NCI-H1694 treated with DMSO at 0.1 percent for 48 hours (cell line): ENCODE results near the gene TMEM271.
"Not testable (repeated sequence)": the region's sequence is repeated elsewhere in the genome, so short reads cannot be mapped to it uniquely, and the experiment has no call there.

Source experiments
- DNase-seq: peaks from one replicate; lab custom pipeline; 2025; lab: John Stamatoyannopoulos, UW

Gene TMEM271

DNA sequence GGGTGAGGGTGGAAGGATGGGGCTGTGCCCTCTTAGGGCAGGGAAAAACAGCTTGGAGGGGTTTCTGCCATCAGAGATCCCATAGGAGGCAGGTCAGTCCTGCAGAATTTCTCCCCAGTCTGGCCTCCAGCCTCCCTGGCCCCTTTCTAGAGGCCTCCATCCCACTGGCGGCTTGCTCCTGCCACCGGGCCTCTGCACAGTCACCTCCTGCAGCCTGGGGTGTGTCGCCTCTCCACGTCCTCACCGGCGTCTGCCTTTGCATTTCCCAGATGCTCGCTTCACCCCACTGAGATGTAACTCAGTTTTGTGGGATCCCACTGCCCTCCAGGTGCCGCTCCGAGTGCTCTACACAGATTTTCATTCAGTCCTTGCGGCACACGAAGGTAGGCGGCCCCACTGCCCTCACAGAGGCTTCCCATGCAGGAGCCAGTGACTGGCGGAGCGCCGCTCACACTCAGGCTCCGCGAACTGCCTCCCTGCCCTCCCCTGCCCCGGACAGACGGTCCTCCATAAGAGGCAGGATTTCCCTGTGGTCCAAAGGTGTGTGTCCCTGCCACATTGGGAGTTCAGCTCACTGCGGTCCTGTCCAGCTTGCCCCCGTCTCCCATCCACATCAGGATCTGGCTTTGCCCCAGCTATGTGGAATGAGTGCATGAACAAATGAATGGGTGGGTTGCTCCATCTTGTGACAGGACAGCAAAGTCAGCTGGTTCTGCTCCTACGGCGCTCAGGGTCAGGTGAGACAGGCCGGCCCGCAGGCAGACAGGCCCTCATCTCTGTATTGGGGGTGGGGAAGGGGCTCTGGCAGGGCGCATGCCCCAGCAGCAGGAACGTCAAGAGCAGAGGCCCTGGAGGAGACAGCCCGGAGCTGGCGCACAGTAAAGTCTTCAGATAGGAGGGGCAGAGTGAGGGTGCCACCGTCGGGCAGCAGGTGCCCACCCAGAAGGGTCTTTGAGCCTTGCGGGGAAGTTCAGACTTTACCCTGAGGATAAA, 2.7 kb upstream of the TMEM271 start:
- no peak for DNase-seq

DNA sequence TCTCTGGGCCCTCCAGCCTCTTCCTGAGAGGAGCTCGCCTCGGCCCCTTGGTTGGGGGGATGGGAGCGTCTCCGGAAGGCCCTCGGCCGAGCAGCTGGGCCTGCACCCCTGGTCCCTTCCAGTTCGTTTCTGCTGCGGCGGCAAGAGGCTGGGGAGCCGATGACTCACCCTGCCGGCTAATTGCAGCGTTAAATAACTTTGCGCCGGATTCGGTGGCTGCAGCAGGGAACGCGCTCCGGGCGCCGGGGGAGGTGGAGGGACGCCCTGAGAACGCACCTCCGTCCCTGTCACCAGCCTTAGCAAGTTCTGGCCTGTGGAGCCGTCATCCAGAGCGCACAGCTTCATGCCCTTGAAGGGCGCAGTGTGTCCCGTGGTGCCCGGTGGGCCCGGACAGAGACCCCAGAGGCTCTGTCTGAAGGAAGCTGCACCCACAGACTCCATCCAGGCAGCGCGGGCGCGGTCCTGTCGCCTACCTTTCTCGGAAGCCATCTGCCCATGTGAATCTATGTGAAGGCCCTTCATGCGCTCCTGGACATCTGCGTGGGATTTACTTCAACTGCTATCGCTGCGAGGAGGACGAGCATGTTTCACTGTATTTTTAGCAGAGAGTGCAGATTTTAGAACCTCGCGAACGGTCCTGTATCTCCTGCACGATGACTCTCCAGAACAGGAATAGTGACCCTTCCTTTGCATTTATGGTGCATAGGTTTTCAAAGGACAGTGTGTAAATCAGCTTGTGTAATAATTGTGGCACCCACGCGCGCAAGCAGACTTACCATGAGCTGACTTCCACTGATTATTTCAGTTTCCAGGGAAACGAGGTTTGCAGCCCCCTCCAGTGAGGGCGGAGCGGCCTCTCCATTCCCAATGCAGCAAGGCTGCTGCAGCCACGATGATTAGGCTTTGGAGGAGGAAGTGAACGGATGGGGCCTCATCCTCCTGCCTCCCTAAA, 1.7 kb upstream of the TMEM271 start:
- DNase-seq, result no peak

DNA sequence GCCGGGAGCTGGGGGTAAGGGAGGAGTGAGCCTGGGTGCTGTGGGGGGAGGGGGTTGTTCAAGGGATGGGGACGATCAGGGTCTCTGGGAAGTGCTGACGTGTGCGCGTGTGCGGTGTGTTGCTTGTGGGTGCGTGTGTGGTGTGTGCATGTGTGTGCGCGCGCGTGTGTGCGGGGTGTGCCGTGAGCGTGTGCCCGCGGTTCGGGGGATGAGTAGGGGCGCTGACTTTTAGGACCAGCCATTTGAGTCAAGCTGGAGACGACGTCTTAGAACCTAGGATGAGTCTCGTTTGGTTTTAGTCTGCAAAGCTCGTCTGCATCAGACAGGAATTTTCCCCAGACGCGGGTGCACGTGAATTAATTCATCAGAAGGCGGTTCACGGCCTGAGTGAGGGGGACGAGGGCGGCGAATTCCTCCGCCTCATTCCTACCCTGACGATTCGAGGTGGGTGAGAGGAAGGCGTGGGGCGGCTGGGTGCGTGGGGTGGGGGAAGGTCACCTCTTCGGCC, 950 bp upstream of the TMEM271 start:
- no peak for DNase-seq

DNA sequence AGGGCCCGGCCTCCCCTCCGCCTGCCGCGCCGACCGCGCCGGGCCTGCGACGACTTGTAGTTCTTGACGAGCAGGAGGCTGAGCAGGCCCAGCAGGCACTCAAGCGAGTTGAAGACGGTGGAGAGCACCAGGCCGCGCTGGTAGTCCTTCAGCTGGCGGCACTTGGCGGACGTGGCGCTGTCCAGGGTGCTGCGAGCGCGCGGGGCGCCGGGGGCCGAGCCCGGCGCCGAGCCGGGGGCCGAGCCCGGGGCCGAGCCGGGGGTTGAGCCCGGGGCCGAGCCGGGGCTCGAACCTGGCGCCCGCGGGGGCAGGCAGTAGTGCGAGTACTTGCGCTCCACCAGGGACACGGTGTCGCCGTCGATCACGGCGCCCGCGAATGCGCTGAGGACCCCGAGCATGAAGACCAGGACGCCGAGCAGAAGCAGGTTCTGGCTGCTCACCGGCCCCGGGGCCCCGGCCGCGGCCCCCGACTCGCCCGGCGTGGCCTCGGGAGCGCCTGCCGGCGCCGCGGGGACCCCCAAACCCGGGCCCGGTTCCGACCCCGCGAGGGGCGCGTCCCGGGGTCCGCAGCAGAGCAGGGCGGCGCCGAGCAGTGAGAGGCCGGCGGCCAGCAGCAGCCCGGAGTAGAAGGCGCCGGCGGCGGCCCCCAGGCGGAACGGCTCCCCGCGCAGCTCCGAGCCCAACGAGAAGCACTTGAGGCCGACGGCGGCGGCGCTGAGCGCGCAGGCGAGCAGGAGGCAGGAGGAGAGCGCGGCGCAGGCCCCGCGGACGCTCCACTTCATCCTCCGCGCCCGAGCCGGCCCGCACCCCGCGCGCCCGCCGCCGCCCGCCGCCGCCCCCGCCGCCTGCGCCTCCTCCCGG, 584 bp downstream of the TMEM271 start:
- peak; percentile 5 for DNase-seq

DNA sequence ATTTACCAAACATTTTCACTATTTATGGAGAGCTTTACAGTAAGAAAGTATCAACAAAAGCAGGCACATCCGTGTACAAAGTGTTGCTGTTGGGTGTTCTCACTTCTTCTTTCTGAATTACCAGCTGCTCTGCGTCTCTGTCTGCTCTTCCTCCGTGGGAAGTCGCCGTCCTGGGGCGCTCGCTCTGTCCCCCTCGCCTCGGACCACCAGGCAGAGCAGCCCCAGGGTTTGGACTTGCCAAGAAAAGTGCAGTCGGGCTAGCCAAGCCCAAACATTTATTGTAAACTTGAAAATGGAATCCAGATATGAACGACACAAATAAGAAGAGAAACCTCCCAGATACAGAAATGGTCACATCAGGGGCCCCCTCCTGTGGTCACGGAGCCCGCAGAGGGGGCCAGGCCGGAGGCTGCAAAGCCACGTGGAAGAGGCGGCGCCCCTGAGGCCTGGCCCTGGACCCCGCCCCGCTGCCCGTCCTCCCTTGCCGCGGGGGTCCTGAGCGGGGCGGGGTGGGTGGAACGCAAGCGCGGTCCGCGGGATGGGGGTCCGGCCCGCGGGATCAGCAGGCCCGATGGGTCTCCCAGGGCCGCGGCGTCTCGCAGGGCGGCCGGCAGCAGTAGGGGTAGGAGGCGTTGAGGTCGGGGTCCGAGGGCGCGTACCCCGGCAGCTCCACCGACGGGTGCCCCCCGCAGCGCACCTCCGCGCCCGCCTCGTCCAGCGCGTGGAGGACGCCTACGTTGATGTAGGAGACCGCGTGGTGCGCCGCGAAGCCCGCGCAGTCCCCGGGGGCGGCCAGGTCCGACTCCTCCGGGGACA, 1.5 kb downstream of the TMEM271 start:
- DNase-seq, result no peak

DNA sequence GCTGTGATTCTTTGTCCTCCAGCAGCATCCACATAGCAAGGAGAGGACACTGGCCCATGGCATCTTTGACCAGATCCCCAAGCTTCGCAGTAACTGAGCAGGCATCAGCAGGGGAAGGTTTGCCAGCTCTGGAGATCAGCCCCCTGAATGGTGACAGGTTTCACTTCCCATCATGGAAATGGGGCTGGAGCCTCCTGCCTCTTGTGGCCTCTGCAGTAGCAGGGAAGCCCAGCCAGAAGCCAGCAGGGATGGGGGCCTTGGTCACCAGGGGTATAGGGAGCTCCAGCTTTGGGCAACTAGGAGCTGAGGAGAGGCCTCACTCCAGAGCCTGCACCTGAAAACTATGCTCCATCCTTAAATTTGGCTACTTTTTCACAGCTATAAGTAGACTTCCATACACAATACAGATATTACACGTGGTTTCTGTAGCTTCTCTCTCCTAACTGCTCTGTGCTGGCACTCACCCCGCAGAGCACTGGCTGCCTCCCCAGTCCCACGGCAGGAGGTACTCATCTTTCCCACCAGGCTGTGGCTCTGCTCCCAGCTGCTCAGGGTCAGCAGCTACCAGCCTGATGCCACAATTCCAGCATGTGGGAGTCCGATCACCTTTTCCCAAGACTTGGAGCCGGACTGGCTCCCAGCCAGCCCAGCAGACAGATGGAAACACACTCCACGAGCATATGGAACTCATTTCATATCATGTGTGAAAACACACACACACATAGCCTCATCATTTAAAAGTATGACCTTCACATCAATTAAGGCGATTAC, 2.8 kb downstream of the TMEM271 start:
- DNase-seq, result peak; percentile 67

DNA sequence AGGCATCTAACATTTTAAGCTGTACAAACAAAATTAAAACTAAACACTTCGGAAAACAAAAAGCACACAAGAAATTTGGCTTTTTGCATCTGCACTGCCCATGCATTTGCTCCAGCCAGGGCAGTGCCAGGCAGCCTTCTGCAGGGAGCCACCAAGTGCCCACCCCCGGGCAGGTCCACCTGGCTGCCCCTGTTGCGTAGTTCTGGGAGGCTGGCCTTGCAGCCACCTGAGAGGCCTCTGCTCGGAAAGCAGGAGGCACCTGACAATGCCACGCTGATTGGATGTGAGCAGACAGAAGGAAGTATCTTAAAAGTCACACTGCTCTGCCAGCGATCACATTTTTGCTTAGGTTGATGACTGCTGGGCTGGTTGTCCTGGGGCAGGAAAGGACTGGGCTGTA, 3.5 kb downstream of the TMEM271 start:
- DNase-seq, result no peak

DNA sequence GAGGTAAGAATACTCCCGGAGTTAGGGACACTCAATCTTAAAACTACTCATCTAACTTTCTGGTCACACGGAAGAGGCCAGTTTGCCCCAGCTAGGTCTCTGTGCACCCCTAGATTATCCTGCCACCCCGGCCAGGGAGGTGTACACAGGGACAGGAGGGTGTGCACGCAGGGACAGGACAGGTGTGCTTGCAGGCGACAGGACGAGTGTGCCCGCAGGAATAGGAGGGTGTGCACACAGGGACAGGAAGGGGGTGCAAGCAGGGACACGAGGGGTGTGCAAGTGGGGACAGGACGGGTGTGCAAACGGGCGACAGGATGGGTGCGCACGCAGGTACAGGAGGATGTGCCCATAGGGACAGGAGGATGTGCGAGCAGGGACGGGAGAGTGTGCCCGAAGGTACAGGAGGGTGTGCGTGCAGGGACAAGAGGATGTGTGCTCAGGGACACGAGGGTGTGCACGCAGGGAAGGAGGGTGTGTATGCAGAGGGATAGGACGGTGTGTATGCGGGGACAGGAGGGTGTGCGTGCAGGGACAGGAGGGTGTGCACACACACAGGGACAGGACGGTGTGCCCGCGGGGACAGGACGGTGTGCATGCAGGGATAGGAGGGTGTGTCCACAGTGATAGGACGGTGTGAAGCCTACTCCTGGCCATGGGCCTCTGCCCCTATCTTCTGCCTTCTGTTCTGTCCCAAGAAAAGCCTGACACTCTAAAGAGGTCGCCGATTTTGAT, 4.1 kb downstream of the TMEM271 start:
- no peak for DNase-seq

DNA sequence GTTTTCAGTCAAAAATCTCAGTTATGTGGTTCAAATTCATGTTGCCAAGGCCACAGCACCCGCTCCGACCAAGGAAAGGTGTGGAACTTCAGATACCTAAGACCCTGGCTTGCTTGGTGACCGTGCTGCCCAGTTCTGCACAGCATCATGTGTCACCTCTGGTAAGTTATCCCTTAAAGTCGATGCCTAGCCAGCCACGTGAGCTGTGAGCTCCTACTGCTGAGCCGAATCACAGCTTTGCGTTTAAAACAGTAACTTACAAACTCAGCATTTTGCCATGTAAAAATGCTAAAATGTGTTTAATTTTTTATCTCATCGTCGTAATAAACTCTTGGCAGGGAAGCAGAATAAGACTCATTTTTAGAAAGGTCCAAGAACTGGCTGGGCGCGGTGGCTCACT, 5.3 kb downstream of the TMEM271 start:
- DNase-seq, result no peak

DNA sequence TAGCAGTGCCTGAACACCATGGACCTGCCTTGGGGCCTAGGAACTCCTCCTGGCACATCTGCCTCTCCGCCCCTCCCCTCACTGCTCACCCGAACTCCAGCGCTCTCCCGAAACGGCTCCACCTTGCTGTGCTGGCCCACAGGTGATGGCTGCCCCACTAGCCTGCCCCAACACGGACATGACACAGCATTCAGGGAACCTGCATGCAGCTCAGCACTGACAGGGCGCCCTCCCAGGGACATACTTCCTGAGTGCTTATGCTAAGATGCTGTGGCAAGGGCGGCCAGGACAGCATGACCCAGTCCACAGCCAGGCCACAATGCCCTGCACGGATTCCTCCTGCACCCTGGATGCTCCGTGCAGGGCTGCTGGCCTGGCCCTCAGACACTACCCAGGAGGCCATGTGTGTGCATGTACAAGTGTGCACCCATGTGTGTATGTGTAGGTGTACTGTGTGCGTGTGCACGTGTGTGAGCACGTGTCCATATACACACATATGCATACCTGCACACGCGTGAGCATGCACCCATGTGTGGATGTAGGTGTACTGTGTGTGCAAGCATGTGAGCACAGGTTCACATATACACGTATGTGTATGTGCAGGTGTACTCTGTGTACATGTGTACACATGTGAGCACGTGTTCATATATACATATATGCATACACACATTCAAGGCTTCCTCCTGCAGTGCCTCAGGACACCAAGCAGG, 6.0 kb downstream of the TMEM271 start:
- DNase-seq, result no peak

DNA sequence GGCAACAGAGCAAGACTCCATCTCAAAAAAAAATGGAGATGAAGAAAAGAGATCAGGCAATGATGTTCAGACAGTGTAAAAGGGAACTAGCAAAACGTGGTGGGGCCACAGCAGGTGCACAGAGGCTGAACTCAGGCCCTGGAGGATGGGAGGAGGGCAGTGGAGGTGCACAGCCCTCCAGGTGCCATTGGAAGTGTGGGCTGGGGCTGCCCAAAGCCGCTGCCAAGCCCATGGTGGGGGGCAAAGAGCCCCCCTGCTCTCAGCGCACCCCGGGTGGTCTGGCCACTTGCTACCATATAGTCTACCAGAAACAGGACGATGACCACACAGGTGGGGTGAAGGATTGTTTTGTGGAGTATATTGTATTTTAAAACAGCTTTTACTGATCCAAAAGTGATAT, 7.1 kb downstream of the TMEM271 start:
- no peak for DNase-seq

DNA sequence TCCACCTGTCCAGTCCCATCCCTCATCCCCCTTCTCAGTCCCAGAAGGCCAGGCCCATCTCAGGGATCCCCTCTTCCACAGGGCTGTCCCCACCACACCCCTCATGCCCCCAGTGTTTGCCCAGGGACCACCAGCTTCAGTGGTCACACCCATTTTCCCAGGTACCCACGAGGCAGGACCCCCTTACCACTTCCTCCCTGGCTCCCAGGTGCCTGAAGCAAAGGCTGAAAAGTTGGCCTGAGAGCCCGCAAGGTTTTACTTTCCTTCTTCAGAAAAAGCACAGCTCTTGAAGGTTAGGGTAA, 7.8 kb downstream of the TMEM271 start:
- DNase-seq, result no peak

DNA sequence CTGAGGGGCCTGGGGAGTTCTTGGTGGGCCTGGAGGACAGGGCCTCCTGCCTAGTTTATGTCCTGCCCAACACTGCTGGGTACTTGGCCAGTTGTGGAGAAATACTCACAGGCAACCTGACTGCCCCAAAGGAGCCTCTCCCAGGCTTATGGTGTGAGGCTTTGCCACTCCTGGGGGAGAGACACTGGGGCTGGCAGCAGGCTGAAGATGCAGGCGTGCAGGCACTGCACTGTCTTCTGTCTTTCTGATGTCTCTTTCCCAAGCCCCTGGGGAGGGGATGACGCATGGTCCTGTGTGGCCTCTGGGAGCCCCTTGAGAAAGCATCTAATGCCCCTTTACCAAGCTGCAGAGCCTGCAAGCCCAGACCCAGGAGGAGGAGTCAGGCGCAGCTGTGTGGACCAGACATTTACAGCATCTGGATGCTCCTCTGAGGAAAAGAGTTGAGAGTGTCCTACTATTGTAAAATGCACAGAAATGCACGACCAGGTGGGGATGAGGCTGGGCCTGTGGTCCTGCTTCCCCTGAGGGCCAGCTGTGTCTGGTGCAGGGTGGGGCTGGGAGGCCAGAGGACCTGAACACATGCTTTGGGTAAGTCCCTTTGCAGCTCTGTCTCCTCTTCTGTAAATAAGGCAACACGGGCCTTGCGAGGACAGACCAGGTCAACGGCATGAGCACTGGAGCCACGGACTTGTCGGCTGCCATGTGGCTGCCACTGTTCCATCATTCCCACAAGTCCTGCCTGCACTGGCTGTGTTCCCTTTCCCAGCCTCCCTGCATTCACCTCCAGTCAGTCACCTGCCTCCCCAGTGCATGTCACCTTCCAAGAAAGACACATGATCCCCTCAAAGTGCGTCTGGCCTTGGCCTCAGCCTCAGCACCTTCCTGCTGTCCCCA, 8.4 kb downstream of the TMEM271 start:
- DNase-seq, result no peak

DNA sequence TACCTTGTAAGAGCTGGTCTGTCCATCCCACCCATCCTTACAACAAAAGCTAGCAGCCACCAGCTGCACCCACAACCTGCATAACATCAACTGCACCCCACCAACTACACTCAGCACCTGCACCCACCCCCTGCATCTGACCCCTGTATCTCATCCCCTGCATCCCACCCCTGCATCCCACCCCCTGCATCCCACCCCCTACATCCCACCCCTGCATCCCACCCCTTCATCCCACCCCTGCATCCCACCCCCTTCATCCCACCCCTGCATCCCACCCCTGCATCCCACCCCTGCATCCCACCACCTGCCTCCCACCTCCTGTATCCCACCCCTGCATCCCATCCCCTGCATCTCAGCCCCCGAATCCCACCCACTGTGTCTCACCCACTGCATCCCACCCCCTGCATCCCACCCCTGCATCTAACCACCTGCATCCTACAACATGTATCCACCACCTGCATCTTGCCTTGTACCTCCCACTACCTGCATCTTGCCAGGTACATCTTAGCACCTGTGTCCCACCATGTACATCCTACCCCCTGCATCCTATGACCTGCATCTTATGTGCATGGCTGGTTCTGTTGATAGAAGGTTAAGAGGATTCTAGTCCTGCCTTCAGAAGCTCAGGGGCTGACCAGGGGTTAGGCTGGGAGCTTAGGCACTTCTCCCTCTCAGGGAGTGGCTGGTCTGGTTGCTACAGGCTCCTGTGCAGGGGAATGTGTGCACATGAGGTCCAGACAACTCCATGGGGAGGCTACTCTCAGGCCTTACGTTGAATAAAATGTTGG, 9.4 kb downstream of the TMEM271 start:
- DNase-seq, result no peak

DNA sequence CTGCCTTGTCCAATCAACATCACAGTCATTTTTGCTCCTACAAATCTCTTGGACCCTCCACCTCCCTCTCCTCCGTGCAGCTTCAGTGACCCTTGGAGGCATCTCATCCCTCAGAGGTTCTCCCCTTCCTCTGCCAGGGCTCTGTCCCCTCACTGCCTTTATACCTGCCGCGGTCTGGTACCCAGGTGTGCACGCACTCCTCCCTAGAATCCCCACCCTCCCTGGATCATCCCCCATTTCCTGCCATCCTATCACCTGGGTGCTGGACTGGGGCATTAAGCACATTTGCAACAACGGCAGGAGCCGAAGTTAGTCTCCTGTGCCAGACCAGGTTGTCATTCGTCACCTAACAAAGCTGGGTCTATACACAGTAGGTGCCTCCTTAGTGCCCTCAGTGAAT, 10.1 kb downstream of the TMEM271 start:
- no peak for DNase-seq

DNA sequence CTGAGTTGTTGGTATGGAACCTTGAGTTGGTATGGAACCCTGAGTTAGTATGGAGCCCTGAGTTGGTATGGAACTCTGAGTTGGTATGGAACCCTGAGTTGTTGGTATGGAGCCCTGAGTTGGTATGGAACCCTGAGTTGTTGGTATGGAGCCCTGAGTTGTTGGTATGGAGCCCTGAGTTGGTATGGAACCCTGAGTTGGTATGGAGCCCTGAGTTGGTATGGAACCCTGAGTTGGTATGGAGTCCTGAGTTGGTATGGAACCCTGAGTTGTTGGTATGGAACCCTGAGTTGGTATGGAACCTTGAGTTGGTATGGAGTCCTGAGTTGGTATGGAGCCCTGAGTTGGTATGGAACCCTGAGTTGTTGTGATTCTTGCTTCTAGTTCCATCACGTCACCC, 10.5 kb downstream of the TMEM271 start:
- DNase-seq, result not testable (repeated sequence)

DNA sequence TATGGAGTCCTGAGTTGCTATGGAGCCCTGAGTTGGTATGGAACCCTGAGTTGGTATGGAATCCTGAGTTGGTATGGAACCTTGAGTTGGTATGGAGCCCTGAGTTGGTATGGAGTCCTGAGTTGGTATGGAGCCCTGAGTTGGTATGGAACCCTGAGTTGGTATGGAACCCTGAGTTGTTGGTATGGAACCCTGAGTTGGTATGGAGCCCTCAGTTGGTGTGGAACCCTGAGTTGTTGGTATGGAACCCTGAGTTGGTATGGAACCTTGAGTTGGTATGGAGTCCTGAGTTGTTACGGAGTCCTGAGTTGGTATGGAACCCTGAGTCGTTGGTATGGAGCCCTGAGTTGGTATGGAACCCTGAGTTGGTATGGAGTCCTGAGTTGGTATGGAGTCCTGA, 13.6 kb downstream of the TMEM271 start:
- not testable (repeated sequence) for DNase-seq
